Cerebellar nuclear complex (tissue), 1 donor: ENCODE measurements around the gene OR9Q1.
"Not testable (repeated sequence)": the region's sequence is repeated elsewhere in the genome, so short reads cannot be mapped to it uniquely, and the experiment has no call there.

Experiments used
- DNase-seq, 2 experiments: peaks; one replicate each; lab custom pipeline; 2025; lab: John Stamatoyannopoulos, UW

The OR9Q1 gene, protein sequence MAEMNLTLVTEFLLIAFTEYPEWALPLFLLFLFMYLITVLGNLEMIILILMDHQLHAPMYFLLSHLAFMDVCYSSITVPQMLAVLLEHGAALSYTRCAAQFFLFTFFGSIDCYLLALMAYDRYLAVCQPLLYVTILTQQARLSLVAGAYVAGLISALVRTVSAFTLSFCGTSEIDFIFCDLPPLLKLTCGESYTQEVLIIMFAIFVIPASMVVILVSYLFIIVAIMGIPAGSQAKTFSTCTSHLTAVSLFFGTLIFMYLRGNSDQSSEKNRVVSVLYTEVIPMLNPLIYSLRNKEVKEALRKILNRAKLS

DNA sequence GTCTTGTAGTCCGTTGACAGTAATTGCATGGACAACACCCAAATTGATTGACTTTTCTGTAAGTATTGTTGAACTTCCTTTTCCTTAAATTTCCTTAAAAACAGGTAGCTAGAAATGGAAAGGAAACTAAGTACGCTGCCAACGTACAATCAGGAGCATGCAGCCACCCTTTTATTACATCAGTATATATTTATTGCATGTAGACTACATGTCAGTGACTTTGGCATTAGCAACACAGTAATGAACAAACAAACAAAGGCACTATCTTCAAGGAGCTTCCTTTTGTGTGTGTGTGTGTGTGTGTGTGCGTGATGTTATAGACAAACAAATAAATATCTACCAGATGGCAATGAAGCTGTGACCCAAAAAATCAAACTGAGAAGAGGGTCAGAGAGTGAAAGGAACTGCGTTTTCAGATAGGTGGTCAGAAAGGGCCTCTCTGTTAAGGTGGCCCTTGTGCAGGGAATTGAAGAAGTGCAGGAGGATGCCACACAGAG lies at the start of gene OR9Q1:
Gene OR9Q1 (plus strand): TSS at position 447 of the 497 bp plus-strand sequence. CDS start 155,564 bp downstream, outside the sequence.
- DNase-seq, result no peak

DNA sequence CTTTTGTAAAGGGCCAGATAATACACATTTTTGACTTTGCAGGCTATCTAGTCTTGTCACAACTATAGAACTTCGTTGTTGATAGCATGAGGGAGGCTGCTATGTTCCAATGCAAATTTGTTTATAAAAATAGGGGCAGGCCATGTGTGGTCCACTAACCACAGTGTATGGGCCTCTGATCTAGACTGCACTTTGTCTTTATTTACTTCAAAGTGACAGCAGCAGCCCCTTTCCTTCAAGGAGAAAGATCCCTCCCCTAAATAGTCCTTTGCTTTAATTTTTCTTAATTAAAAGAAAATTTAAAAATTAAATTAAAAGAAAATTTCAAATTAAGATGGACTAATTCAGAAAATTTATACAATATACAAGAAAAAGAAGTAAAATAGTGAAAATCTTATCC lies 49.5 kb upstream of the OR9Q1 start:
- no peak for DNase-seq

DNA sequence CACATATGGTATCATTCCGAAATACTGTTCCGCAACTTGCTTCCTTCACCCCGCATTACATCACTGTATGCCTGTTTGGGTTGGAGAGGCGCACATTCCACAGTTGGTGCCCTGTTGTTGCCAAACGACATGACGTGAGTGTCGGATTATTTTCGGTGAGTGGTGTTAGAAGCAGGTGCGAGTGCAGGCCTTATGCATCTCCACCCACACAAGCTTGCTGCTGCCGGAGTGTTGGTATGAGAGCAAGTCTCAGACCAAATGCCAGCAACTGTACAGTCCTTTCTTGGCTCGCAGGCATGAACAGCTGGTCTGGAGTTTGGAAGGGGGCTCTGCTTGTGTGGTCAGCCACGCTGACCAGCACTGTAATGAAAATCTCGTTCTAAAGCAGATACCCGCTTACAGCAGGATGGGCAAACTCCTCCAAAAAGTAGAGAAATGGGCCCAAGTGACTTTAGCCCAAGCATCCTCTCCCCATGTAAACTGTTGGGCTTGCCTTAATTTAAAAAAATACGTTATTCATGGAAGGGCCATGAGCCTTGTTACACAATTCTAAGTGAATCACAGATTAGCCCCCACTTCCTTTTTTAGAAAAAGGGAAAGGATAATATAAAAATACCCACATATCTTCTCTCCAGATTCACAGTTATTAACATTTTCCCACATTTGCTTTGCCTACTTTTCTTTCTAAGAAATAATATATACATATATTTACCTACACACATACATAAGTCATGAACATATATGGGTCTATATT lies 48.7 kb upstream of the OR9Q1 start:
- no peak for DNase-seq

DNA sequence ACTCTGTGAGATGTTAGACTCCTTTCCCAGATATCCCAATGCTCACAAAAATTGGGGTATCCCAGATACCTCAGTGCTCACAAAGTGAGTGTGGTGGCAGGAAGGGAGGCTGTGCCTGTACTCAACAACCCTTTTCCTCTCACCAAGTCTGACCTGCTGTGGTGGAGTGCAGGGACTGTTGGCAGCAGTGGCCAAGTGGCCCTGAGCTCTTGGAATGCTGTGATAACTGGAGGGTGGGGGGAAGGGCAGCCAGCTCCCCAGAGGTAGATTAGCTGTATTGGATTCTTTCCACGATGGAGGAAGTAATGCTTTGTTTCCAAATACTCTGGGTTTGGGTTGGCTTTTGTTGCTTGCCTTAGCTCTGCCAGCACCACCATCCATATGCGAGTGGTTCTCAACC lies 46.0 kb upstream of the OR9Q1 start:
- no peak for DNase-seq

DNA sequence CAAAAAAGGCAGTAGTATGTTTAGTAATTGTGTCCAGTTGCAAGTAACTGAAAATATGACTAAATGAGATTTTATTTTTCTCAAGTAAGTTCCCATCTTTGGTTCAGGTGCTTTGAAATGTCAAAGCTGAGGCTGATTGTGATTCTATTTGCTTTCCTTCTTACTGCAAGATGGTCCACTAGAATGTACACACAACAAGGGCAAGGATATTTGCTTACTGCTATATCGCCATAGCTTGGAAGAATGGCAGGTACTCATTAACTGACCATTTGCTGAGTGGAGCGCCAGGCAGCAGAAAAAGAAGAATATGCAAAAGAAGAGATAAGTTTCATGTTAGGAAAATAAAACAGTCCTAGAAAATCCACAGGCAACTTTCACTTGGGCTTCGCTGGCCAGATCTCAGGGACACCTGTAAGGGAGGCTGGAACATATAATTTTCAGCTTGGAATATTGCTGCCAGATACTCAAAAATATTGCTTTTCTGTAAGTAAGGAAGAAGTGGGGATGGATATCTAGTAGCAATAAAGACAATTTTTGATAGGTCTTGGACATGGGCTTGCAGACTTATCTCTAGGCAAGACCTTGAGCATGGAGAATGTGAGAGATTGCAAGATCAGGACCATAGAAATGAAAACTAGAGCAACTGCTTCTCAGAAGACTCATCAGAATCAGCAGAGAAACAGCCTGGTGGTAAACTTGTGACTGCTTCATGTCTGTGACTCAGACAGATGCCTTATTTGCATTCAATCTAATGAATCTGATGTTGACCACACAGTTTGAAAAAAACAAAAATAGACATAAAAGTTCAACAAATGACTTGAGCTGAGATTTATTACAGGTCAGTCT lies 44.8 kb upstream of the OR9Q1 start:
- no peak for DNase-seq

DNA sequence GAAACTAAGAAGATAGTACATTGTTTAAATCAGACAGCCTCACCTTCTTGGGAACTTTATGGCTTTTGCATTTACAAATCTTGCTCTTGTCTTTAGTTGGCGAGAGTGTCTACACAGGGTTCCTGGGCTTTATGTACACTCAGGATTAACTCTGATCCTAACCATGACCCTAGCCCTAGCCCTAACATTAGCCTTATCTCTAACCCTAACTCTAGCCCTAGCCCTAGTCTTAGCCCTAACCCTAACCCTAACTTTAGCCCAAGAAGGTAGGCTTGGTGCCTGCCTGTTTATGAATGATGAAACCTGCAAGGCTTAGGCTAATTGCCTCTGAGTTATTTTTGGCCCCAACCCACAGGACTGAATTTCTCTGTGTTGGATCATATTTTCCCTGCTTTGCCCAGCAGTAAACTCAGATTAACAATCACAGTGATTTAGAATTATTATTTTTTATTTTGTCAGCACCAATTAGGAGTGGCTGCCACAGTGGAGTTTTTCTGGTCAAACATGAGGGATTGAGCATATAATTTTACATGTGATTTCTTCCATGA lies 44.1 kb upstream of the OR9Q1 start:
- DNase-seq, result no peak

DNA sequence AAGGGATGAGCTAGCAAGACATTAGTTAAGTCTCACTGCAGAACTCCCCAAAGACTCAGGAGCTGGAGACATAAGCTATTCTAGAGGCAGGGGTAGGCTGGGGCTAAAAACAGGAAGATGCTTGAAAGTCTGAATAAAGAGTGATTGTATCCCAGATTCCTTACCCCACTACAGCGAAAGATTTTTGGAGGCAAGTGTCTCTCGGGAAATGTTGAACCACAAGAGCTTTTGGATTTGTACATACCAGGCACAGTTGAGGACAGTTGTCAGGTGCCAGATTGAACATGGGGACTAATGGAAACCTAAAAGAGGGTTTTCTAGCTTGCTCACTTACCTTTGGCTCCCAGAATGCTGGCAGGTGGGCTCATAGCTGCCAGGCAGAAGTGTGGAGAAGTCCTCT lies 43.5 kb upstream of the OR9Q1 start:
- no peak for DNase-seq

DNA sequence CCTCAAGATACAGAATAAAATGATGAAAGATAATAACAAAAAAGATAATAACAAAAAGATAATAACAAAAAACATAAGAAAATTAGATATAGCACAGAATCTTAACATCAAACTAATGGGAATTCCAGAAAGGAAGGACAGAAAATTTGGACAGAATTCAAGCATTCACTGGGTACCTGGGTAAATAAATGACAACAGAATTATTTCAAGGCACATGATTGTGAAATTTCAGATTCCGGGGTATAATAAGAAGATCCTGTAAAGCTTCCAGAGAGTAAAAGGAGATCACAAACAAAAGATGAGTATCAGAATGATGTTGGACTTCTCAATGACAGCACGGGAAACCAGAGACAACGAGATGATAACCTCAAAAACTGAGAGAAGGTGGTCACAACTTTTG lies 42.1 kb upstream of the OR9Q1 start:
- DNase-seq, result no peak

DNA sequence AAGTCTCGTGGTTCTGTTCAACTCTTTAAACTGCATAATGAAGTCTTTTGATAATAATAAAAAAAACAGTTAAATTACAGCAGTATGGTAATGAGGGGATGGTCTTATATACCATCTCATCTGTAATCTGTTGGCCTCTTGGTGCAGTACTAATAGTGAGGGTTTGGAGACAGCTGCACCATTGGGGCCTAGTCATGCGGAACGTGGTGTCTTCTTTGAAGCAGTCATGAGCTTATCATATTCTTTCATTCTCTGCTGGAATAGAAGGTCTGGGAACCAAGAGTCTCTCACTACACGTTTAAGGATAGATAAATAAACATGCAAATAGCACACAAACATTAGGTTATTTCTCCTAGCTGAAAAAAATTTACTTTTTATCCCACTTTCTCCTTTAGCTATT lies 40.9 kb upstream of the OR9Q1 start:
- DNase-seq, result no peak

DNA sequence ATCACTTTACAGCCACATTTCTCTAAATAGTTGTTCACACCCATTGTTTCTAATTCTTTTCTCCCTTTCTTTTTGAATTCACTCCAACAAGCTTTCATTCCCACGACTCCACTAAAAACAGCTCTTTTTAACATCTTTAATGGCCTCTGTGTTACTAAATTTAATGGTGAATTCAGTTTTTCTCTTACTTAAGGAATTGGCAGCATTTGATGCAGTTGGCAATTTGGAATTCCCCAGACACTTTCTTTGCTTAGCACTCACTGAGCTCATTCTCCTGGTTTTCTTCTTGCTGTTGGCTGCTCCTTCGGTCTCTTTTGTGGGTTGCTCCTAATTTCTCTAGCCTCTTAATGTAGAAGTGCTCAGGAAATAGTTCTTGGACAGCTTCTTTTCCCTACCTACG lies 40.5 kb upstream of the OR9Q1 start:
- DNase-seq, result no peak

DNA sequence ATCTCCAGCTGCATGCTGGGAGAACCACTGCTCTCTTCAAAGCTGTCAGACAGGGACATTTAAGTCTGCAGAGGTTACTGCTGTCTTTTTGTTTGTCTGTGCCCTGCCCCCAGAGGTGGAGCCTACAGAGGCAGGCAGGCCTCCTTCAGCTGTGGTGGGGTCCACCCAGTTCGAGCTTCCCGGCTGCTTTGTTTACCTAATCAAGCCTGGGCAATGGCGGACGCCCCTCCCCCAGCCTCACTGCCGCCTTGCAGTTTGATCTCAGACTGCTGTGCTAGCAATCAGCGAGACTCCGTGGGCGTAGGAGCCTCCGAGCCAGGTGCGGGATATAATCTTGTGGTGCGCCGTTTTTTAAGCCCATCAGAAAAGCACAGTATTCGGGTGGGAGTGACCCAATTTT lies 24.2 kb upstream of the OR9Q1 start:
- DNase-seq, result not testable (repeated sequence)

DNA sequence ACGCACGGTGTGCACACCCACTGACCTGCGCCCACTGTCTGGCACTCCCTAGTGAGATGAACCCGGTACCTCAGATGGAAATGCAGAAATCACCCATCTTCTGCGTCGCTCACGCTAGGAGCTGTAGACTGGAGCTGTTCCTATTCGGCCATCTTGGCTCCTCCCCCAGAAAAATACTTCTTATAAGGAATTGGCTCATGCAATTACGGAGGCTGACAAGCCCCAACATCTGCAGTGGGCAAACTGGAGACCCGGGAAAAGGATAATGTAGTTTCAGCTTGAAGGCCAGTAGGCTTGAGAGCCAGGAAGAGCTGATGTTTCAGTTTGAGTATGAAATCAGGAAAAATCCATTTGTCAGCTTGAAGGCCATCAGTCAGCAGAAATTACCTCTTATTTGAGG lies 23.7 kb upstream of the OR9Q1 start:
- DNase-seq, result not testable (repeated sequence)

DNA sequence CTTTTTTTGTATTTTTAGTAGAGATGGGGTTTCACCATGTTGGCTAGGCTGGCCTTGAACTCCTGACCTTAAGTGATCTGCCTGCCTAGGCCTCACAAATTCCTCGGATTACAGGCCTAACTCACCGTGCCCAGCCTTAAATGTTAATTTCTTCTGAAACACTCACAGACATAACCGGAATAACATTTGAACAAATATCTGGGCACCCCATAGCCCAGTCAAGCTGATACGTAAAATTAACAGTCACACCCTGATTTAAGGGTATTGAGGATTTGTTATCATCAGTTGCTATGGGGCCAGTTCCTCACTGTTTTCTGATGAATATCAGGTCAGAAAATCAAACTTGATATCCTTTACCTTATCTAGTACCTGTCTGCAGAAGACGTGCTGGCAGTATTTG lies 23.0 kb upstream of the OR9Q1 start:
- DNase-seq, result no peak

DNA sequence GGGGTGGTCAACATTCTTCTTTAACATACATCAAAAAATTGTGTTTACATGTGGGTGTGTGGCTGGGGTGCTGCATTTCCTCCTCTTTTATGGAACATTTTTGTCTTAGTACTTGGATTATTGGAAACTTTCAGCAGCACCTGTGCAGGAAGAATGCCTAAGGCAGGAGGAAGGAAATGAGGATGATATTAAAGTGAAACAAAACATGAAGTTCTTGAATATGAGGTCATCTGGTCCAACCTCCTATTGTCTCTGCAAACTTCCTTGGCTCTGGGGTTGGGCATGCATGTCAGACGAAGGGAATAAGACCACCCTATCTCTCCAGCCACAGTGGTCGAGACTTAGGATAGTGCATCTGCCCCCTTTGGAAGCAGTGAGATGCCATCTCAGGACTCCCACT lies 20.6 kb upstream of the OR9Q1 start:
- DNase-seq, result no peak

DNA sequence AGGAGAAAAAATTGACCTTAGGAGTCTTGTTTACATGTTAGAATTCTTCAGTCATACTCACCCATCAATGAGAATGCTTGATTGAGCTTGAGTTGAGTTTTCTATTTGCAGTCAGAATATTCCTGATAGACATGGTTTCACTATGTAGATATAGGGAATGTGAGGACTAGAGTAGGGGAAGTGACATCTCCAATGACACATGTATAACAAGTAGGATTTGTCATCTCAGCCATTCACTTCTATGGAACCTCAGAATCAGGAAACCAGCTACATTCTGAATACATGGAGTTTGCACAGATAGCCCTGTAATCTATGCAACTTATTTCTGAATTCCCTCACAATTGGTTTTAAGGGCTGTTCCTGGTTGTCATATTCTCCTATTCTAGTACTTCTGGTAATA lies 20.1 kb upstream of the OR9Q1 start:
- no peak for DNase-seq

DNA sequence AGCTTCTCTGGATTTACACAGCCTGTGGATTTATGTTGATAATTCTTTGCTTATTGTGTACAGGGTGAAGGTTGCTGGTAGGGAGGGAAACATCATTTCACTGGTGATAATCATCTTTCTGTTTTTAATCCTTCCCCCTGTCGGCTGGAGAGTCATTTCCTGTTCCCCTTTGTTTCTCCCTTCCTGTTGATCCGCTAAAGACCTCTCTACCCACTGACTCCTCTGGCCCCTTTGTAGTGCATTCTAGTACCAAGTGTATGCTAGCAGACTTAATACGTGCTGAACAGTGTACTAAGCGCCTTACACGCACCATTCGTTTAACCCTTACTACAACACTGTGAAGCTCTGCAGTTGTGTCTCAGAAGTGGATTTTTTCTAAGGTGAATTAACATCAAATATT lies 19.0 kb upstream of the OR9Q1 start:
- no peak for DNase-seq

DNA sequence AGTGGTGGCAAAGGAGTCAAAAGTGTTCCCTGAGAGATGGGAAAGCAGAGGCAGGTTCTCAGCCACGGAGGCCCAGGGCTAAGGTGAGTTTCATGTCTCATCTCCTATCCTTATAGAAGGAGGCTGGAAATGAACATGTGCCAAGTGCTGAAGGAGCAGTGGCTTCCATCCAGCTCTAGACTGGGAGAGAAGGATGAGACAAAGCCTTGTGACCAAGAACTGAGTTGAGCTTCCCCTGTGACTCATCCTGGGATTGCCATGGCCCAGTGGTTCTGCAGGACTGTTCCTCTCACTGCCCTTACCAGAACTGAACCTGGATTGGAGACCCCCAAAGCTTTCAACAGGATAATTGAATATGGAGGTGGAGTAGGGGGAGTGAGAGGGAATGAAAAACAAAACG lies 16.7 kb upstream of the OR9Q1 start:
- DNase-seq, result no peak

DNA sequence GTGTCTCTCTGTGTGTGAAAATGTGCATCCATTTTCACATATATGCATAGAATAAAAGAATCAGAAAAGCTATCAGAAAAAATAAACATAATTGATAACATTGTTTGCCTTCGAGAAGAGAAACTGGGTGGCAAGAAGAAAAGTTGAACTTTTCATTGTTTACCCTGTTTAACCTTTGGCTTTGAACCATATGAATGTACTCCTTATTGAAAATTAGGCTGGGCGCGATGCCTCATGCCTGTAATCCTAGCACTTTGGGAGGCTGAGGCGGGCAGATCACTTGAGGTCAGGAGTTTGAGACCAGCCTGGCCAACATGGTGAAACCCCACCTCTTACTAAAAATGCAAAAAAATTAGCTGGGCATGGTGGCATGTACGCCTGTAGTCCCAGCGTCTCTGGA lies 11.9 kb upstream of the OR9Q1 start:
- DNase-seq, result no peak

DNA sequence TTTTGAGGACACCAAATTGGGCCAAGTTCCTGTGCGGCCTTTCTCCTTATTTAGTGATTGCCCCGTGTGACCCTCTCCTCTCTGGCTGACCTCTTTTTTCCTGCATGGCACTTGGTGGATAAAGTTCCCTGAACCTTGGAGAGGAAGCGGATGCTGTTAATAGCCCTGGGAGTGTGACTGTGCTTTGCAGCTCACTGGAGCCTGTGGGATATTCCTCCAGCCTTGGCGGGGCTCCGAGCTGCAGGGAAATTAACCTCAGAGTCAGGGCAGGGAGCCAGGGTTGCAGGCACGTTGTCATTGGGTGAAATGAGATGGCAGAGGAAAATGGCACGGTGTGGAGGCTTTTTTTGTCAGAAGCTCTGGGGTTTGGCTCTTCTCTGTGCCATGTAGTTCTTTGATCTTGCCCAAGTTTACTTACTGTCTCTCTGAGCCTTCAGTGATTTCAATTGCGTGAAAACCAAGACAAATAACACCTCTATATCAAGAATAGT lies 965 bp downstream of the OR9Q1 start:
- no peak for DNase-seq

DNA sequence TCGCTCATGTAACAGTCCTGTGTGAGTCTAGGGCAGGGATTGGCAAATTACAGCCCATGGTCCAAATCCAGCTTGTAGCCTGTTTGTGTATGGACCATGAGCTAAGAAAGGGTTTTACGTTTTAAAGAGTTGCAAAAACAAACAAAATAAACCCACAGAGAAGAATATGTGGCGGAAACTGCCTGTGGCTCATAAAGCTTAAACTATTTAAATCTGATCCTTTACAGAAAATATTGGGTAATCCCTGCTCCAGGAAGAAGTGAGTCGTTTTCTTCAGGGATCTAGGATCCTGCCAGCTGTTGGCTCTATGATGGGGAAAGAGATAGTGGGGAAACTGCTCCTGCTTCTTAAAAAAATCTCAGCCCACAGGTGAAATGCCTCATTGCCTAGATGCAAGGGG lies 3.7 kb downstream of the OR9Q1 start:
- no peak for DNase-seq

DNA sequence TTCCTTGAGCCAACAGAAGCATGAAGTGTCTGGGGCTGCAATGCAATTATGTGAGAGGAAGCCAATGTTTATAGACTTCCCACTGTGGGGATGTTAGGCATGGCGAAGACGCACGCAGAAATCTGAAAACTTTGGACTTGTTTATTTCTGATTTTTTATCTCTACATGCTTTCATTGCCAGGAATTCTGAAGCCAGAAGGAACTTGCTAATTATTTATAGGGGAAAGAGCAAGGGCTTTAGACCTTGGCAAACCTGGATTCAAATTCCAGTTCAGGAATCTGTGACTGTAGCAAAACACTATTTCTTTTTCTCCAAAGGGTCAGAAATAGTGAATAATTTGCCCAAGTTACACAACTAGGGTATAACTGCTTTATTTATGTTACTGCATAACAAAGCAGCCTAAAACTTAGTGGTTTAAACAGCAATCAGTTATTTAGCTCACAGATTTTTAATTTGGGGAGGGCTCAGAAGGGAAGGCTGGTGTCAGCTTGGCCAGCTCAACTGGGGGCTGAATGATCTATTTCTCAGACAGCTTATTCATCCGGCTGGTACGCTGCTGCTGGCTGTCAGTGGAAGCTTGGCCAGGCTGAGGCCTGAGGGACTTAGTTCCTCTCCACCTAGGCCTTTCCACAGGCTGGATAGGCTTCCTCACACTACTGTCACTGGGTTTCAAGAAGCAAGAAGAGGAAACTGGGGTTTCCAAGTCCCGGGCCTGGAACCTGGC lies 5.2 kb downstream of the OR9Q1 start:
- no peak for DNase-seq
